ENCODE results near the gene LPIN1. TPM values are rescaled to one million over a fixed set of nuclear protein-coding genes. Genes with fewer than 3 reads are reported as not detected.
"Not testable (repeated sequence)": the region's sequence is repeated elsewhere in the genome, so short reads cannot be mapped to it uniquely, and the experiment has no call there.

Gene LPIN1
- total RNA-seq, 1 donor from 2014 or later = 12.1 TPM

- FAIRE-seq (no peak), DNase-seq (ENCODE audit: low read depth) (no peak)
- Histone ChIP-seq H3K27me3 (ENCODE audit: control insufficient read depth, insufficient read depth, low read length) (no peaks in the 10 kb centered on the region), H3K36me3 (ENCODE audit: control insufficient read depth, insufficient read depth, low read length) (no peaks in the 10 kb centered on the region), H3K4me3 (ENCODE audit: low read depth, low read length) (no peak overlapping the region)
- TF ChIP-seq, protein P1, sequence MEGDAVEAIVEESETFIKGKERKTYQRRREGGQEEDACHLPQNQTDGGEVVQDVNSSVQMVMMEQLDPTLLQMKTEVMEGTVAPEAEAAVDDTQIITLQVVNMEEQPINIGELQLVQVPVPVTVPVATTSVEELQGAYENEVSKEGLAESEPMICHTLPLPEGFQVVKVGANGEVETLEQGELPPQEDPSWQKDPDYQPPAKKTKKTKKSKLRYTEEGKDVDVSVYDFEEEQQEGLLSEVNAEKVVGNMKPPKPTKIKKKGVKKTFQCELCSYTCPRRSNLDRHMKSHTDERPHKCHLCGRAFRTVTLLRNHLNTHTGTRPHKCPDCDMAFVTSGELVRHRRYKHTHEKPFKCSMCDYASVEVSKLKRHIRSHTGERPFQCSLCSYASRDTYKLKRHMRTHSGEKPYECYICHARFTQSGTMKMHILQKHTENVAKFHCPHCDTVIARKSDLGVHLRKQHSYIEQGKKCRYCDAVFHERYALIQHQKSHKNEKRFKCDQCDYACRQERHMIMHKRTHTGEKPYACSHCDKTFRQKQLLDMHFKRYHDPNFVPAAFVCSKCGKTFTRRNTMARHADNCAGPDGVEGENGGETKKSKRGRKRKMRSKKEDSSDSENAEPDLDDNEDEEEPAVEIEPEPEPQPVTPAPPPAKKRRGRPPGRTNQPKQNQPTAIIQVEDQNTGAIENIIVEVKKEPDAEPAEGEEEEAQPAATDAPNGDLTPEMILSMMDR (IDR thresholded peaks at IDR 0.05; ENCODE audit: insufficient read depth, low read length, severe bottlenecking) = no peak
These were observed 106.2 kb downstream of the LPIN1 start for GRCh38 chr2:11852526-11853196.

- H3K36me3 ChIP-seq (ENCODE audit: control insufficient read depth, insufficient read depth, low read length) = no peaks in the 10 kb centered on the region
- no peak for DNase-seq (ENCODE audit: low read depth)
- no peak for FAIRE-seq
- no peak overlapping the region for H3K4me3 ChIP-seq (ENCODE audit: low read depth, low read length)
- TF ChIP-seq, protein P1 (IDR thresholded peaks at IDR 0.05; ENCODE audit: insufficient read depth, low read length, severe bottlenecking) = no peak
- H3K27me3 ChIP-seq (ENCODE audit: control insufficient read depth, insufficient read depth, low read length) = no peaks in the 10 kb centered on the region
These were observed 106.8 kb downstream of the LPIN1 start for GRCh38 chr2:11853197-11853588.

DNA sequence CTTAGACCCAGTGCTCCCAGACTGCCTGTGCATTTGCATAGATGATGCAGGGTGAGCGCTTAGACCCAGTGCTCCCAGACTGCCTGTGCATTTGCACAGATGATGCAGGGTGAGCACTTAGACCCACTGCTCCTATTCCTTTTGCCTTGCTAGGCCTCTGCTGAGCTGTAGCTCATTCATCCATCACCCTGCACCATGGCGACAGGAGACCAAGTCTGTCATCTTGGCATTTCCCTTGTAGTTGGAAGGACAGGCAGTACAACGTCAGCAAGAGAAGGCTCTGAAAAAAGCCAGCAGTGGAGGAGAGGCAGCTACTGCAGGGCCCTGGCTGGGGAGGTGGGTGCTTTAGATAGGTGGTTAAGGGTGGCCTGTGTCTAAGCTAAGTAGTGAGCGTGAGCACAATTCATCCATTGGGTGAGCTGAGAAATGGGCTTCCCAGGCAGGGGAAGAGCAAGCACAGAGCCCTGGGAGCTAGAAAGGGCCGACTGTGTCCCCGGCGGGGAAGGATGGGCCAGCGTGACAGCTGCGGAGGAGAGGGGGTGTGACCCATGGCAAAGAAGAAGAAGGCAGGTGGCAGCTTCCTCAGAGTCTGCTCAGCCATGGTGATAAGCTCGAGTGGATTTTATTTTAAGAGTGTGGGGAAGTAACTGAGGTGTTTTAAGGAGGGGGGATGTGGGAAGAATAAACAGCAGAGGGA is 108.8 kb downstream of the LPIN1 start:
- Histone ChIP-seq H3K36me3 (ENCODE audit: control insufficient read depth, insufficient read depth, low read length) (no peaks in the 10 kb centered on the region), H3K27me3 (ENCODE audit: control insufficient read depth, insufficient read depth, low read length) (no peaks in the 10 kb centered on the region), H3K4me3 (ENCODE audit: low read depth, low read length) (no peak overlapping the region)
- TF ChIP-seq, protein P1 (IDR thresholded peaks at IDR 0.05; ENCODE audit: insufficient read depth, low read length, severe bottlenecking) = no peak
- FAIRE-seq (no peak), DNase-seq (ENCODE audit: low read depth) (no peak)

DNA sequence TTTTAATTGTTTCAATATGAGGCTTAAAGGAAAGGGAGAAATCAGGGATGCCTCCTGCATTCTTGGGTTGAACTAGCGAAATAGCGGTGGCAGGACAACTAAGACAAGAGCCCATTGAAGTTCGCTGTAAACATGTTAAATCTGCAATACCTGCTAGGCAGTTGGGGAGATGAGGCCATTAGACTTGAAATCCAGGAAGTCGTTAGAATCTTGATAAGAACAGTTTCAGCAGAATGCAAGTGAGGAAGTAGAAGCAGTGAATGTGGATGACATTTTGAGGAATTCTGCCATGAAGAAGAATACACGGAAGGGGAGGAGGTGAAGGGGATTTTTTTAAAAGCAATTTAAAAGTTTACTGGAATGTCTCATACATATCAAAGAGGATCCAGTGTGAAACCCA is 109.7 kb downstream of the LPIN1 start:
- Histone ChIP-seq H3K27me3 (ENCODE audit: control insufficient read depth, insufficient read depth, low read length) (no peaks in the 10 kb centered on the region), H3K4me3 (ENCODE audit: low read depth, low read length) (no peak overlapping the region), H3K36me3 (ENCODE audit: control insufficient read depth, insufficient read depth, low read length) (no peaks in the 10 kb centered on the region)
- TF ChIP-seq, protein P1 (IDR thresholded peaks at IDR 0.05; ENCODE audit: insufficient read depth, low read length, severe bottlenecking) = no peak
- DNase-seq (ENCODE audit: low read depth) (no peak), FAIRE-seq (no peak)

DNA sequence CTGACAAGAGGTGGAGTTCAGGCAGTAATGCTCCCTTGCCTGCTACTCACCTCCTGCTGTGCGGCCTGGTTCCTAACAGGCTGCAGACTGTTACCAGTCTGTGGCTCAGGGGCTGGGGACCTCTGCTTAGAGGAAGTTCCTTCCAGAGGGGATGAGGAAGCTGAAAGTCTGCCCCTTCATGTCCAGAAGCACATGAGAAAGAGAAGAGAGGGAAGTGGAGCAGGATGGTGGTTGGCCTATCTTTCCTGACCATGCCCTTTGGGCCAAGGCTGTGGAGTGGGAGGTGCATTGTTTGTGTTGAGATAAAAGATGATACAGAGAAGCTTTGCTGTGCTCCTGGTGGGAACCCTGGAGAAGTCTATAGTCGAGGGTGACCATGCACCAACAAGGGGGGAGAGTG is 112.5 kb downstream of the LPIN1 start:
- no peak for DNase-seq (ENCODE audit: low read depth)
- no peak overlapping the region for H3K4me3 ChIP-seq (ENCODE audit: low read depth, low read length)
- no peak for FAIRE-seq
- no peaks in the 10 kb centered on the region for H3K27me3 ChIP-seq (ENCODE audit: control insufficient read depth, insufficient read depth, low read length)
- no peaks in the 10 kb centered on the region for H3K36me3 ChIP-seq (ENCODE audit: control insufficient read depth, insufficient read depth, low read length)
- TF ChIP-seq, protein P1 (IDR thresholded peaks at IDR 0.05; ENCODE audit: insufficient read depth, low read length, severe bottlenecking) = no peak

- H3K4me3 ChIP-seq (ENCODE audit: low read depth, low read length); H3K27me3 ChIP-seq (ENCODE audit: control insufficient read depth, insufficient read depth, low read length); DNase-seq (ENCODE audit: low read depth); H3K36me3 ChIP-seq (ENCODE audit: control insufficient read depth, insufficient read depth, low read length); FAIRE-seq: not testable (repeated sequence)
These were observed 113.5 kb downstream of the LPIN1 start for GRCh38 chr2:11859975-11860374.

All from bronchial epithelial cell (primary cell).